Measurements from ENCODE around the gene SND1.
"Not testable (repeated sequence)": the region's sequence is repeated elsewhere in the genome, so short reads cannot be mapped to it uniquely, and the experiment has no call there.

Gene SND1

GRCh38 chr7:127810696-127811660, 159.0 kb downstream of the SND1 start:
- DNase-seq = no peak

- no peak for DNase-seq
Measured at GRCh38 chr7:127812540-127812939, 160.5 kb downstream of the SND1 start.

GRCh38 chr7:127813991-127814541, 162.1 kb downstream of the SND1 start:
- no peak for DNase-seq

GRCh38 chr7:127815631-127816145, 163.7 kb downstream of the SND1 start:
- no peak for DNase-seq

GRCh38 chr7:127816354-127817190, 164.6 kb downstream of the SND1 start:
- no peak for DNase-seq

- DNase-seq = no peak
Measured at GRCh38 chr7:127817466-127817865, 165.5 kb downstream of the SND1 start.

GRCh38 chr7:127818306-127818705, 166.3 kb downstream of the SND1 start:
- no peak for DNase-seq

GRCh38 chr7:127819975-127820731, 168.2 kb downstream of the SND1 start:
- DNase-seq = no peak

GRCh38 chr7:127820732-127821085, 168.7 kb downstream of the SND1 start:
- no peak for DNase-seq

- no peak for DNase-seq
Measured at GRCh38 chr7:127821146-127821545, 169.2 kb downstream of the SND1 start.

- DNase-seq = no peak
Measured at GRCh38 chr7:127822822-127823508, 171.0 kb downstream of the SND1 start.

- no peak for DNase-seq
Measured at GRCh38 chr7:127824682-127825081, 172.7 kb downstream of the SND1 start.

- DNase-seq = no peak
Measured at GRCh38 chr7:127828843-127829500, 177.0 kb downstream of the SND1 start.

- DNase-seq = no peak
Measured at GRCh38 chr7:127831318-127832219, 179.6 kb downstream of the SND1 start.

- DNase-seq = no peak
Measured at GRCh38 chr7:127832592-127832991, 180.6 kb downstream of the SND1 start.

GRCh38 chr7:127833641-127834040, 181.6 kb downstream of the SND1 start:
- DNase-seq = no peak

GRCh38 chr7:127835679-127836078, 183.7 kb downstream of the SND1 start:
- DNase-seq = no peak

GRCh38 chr7:127837816-127838410, 185.9 kb downstream of the SND1 start:
- DNase-seq = not testable (repeated sequence)

GRCh38 chr7:127838816-127839415, 186.9 kb downstream of the SND1 start:
- no peak for DNase-seq

Data from CD4-positive, alpha-beta T cell treated with Interleukin-15 for 1 hour (primary cell).